HG03342 (cell line): Measurements from ENCODE around the gene TANGO6.

Experiments used
- ATAC-seq: cut with Tn5 transposase; IDR thresholded peaks from one replicate; pipeline ENCODE4 v1.9.1; 2021; ENCODE audit warnings: mild to moderate bottlenecking, moderate library complexity; ENCODE audit not compliant: unreplicated experiment

TANGO6 gene

GRCh38 chr16:69088684-69089083 lies 245.4 kb downstream of the TANGO6 start:
- no peak for ATAC-seq

- no peak for ATAC-seq
Measured at GRCh38 chr16:69089091-69089910, 246.0 kb downstream of the TANGO6 start.

- no peak for ATAC-seq
Measured at GRCh38 chr16:69093974-69094373, 250.6 kb downstream of the TANGO6 start.

- ATAC-seq: no peak
Measured at GRCh38 chr16:69094501-69094900, 251.2 kb downstream of the TANGO6 start.

GRCh38 chr16:69095193-69095592 lies 251.9 kb downstream of the TANGO6 start:
- ATAC-seq: no peak

GRCh38 chr16:69100071-69100691 lies 256.9 kb downstream of the TANGO6 start:
- no peak for ATAC-seq

GRCh38 chr16:69105501-69106361 lies 262.4 kb downstream of the TANGO6 start, which contains the start of gene HAS3:
Gene HAS3, plus strand, starts transcription at chr16:69105653. Its CDS starts 3,743 bp downstream, at chr16:69109396.
- no peak for ATAC-seq

- no peak for ATAC-seq
Measured at GRCh38 chr16:69106491-69107315, 263.4 kb downstream of the TANGO6 start.

GRCh38 chr16:69107316-69107962 lies 264.1 kb downstream of the TANGO6 start:
- ATAC-seq: no peak

GRCh38 chr16:69108064-69108904 lies 265.0 kb downstream of the TANGO6 start:
- ATAC-seq: no peak

GRCh38 chr16:69108905-69109252 lies 265.5 kb downstream of the TANGO6 start:
- ATAC-seq: no peak

GRCh38 chr16:69109486-69110270 lies 266.3 kb downstream of the TANGO6 start:
- no peak for ATAC-seq

- ATAC-seq: no peak
Measured at GRCh38 chr16:69110406-69110805, 267.1 kb downstream of the TANGO6 start.

GRCh38 chr16:69111216-69111875 lies 268.0 kb downstream of the TANGO6 start:
- no peak for ATAC-seq

- ATAC-seq: no peak
Measured at GRCh38 chr16:69111876-69112230, 268.5 kb downstream of the TANGO6 start.

GRCh38 chr16:69112285-69113129 lies 269.2 kb downstream of the TANGO6 start:
- ATAC-seq: no peak

GRCh38 chr16:69113216-69113615 lies 269.9 kb downstream of the TANGO6 start:
- ATAC-seq: no peak
